ENCODE results near the gene ISG20L2.

The ISG20L2 gene

DNA sequence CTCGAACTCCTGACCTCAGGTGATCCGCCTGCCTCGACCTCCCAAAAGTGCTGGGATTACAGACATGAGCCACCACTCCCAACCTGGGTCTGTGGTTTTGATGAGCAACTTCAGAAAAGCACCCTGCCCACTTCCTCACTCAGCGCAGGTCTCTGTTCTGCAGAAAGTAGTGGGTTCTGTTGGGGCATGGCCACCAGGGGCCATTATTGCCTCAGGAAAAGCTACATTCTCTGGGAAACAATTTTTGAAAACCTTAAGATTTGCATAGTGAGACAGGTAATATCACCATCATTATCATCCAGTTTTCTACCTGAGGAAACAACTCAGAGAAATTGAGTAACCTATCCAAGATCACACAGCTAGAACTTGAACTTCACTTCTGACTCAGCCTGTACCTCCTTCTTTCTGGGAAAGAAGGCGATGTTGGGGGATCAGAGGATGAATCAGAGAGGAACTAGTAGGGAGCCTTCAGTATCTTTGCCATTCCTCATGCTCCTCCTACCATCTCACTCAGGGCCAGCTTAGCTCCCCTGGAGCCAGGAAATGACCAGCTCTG lies 44.3 kb downstream of the ISG20L2 start:
- DNase-seq = no peak

DNA sequence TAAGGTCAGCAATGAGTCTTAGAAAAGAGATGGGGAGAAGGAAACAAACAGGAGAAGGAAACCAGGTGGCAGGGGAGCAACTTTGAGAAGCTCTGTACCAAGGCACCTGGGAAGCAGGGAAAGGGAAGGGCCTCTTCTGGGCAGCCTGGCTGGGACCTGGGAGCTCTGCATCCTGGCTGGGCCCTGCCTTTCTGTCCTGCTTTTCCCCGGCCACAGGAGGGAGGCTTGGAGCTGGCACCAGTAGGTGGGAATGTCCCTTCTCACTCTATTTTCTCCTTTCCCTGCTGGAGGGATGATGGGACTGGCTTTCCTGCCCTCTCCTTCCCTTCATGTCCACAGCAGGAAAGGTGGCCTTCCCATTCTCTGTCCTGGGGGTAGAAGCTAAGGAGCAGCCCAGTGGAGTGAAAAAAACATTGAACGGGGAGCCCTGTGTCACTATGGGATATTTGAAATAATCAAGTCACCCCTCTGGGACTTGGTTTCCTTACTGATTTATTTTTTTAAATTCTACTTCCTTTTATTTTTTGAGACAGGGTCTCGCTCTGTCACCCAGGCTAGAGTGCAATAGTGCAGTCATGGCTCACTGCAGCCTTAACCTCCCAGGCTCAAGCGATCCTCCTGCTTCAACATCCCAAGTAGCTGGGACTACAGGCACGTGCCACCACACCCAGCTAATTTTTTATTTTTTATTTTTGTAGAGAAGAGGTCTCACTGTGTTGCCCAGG lies 46.2 kb downstream of the ISG20L2 start:
- no peak for DNase-seq

DNA sequence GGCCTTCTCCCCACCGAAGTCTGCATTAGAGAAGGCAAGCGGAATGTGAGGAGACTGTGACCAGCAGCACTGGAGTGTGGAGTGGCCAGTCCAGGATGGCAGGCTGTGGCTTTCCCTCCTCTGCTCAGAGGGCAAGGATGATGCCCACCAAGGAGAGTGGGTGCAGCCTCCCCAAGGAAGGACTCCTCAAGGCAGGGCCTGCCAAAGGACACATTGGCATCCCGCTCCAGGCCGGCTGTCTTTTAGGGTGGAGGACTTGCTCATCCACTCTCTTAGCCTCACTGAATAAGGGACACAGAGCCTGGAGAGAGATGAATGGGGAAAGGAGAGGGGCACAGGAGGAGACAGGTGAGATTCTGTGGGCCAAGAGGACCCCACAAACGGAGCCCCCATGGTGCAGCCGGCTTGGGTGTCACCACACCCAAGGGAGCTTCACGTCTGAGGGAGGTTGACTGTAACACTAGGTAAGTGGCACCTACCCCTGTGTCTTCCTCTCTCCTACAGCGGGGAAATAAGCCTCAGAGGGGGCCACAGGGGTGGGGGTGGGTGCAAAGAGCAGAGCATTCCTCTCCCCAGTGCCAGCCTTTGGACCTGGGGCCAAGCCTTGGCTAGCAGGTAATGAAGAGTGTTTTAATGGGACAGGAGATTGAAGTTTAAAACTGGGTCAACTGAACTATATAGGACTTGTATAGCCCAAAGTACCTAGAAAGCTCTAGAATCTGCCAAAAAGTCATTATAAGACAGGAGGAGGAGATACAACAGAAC lies 47.2 kb downstream of the ISG20L2 start:
- DNase-seq = no peak

DNA sequence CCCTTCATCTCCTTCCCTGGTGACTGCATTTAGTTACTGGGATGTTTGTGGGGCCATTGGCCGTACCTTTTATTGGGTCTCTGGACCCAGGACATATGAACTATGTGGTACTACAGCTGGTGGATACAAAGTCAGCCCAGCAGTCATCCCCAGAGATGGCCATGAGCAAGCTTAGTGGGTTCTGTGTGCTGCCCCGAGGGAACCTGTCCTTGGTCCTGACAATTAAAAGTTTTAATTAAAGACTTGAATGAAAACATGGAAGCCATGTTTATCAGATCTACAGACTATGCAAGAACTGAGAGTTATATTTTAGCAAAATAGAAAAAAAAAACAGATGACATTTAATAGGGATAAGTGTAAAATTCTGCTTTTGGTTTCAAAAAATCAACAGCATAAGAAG lies 48.5 kb downstream of the ISG20L2 start:
- DNase-seq = no peak

DNA sequence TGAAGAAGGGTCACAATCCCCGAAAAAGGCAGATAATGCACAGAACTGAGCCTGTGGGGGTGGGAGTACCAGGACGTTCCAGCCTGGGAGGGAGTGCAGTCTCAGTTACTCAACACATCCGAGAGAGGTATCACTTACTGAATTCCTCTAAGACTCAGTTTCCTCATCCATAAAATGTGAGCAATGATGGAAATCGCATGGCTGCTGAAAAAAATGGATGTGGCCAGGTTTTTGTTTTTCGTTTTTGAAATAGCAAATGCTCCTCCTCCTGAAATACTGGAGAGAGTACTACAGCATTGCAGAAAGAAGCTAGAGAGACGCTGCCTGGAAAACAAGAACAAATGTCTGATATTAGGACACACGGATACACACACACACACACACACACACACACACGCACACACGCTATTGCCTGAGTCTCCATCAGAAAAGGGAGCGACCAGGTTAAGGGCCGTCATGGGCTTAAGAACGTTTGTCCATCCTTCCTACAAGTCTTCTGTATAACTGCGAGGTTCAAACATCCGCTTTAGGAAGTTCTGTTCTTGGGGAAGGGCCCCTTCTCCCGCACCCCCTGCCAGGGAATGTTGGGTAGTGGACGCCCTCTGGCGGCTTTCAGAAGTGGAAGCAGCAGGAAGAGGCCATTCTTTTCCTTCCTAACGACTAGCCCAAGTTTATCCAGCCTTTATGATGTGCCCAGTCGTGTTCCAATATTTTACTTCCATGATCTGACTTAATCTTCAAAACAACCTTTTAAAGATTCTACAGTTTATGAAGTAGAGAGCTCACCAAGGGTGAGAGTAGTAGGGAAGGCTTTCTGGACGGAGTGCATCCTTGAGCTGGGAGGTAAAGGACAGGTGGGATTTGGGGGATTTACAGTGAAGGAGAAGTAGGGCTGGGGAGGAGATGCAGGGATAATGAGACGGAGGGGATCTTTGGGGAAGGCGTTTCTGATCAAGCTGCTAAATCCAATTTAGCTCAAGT lies 50.7 kb downstream of the ISG20L2 start:
- DNase-seq = peak; percentile 63

DNA sequence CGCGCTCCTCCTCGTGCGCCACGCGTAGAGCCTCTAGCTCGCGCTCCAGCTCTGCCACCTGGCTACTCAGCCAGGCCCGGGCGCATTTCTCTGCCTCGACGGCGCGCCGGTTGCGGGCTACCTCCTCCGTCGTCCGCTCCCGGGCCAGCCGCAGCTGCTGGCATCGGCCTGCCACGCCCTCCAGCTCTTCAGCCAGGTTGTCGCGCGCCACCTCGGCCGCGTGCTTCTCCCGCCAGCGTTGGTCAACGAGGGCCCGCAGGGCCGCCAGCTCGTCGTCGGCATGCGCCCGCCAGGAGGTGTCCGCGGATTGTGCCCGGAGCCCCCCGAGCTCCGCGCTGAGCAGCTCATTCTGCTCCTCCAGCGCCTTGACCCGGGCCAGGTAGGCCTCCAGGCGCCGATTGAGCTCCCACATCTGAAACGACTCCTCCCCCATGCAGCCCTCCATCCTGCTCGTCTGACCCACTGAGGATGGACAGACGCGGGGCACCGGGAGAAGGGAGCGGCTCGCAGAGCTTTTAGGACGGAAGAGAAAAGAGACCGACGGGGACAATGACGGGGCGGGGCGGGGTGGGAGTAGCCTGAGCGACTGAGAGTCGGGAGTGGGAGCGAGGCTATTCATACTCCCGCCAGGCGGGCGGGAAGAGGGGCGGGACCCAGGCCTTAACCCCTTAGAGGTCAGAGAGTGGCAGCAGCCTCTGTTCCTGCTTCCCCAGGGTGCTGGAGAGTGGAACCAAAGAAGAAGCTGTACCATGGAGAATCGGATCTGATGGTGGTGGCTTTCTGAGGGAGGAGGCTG lies 51.5 kb downstream of the ISG20L2 start, which contains the start of gene NES:
TSS of gene NES (minus strand) at position 588 of the 796 bp plus-strand sequence. CDS start at position 445, 143 bp downstream.
- DNase-seq = no peak

DNA sequence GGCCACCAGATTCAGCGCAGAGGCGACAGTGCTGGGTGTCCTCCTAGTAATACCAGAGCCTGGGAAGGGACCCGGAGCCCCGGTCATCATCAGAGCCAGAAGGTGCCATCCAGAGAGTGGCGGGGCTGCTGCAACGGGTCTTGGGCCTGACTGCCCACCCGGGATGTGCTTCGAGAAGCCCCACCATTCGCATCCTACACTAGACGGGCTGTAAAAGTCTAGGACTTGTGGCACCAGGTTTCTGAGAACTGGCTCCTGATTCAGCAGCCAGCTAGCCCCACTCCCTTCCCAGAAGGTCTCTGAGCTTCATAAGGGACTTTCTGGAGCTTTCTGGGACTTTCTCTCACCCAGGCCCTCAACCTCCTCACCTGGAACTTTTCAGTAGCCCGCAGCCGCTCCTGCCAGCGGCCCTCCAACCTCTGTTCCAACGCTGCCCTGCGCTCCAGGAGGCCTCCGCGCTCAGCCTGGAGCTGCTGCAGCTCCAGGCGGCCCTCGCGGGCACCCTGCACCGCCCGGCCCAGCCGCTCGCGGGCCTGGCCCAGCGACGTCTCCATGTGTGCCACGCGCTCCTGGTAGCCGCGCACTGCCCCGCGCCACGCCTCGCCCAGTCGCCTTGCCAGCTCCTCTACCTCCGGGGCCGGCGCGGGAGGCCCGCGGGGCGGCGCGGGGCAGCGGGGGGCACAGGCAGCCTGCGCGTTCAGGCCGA lies 52.3 kb downstream of the ISG20L2 start:
- DNase-seq = no peak

DNA sequence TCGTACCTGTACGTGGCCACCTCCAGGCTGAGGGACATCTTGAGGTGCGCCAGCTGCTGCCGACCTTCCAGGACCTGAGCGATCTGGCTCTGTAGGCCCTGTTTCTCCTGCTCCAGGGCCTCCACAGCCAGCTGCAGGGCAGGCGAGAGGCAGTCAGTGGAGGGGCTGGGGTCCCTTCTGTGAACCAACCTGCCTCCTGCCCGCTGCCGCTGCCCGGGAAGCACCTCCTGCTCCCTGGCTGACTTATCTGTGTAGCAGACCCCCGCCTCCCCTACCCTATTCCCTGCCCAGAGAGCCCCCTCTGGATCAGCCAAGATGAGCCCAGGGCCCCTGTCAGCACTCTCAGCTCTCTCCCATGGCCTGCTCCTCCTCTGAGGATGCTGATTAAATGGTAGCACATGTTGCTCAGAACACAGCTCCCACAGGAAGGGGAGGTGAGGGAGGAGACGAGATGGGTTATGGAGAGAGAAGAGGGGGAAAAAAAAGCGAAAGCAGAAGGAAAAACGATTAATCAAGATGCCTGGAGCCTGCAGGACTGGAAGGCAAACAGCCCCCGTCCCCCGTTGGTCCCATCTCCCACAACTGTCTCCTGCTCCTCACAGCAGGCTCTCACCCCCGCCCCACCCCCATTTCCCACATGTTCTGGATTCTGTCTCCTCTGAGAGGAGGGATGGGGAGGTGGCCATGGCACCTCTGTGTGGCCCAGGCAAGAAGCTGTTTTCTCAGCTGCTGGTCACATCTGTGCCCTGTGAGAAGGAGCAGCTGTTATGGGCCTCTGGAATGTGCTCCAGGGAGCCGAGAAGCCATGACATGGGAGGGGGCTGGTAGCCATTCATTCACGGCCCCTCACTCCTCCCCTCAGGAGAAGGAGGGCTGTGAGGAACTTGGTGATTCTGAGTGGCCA lies 53.1 kb downstream of the ISG20L2 start:
- DNase-seq = no peak

DNA sequence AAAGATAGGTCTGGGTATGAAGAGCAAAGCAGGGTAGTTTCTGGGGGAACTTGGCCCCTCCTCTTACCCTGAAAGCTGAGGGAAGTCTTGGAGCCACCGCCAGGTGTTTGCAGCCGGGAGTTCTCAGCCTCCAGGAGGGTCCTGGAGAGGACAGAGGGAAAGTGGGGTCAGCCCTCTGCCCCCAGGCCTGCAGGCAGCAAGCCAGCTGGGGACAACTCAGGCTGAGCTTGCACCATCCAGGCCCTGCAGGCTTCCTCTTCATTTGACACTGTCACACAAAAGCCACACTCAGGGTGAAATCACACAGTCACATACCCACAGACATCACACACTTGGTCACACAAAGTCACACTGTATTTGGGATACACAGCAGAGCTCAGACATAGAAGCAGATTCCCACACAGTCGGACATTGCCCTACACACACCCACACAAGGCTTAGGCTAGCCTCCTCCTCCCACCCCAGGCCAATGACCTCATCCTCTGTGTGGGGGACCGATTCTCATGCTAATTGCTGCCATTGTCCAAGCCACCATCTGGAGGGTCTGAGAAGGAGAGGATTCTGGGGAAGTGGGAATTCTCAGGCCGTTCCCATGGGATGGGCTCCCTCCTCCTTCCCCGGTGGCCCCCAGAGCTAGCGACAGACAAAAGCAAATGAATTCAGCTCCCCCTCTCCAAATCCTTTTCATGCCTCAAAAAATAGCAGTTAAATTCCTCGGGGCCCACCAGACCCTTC lies 55.0 kb downstream of the ISG20L2 start:
- no peak for DNase-seq
